ENCODE measurements around the gene SNX13.

Gene SNX13, protein sequence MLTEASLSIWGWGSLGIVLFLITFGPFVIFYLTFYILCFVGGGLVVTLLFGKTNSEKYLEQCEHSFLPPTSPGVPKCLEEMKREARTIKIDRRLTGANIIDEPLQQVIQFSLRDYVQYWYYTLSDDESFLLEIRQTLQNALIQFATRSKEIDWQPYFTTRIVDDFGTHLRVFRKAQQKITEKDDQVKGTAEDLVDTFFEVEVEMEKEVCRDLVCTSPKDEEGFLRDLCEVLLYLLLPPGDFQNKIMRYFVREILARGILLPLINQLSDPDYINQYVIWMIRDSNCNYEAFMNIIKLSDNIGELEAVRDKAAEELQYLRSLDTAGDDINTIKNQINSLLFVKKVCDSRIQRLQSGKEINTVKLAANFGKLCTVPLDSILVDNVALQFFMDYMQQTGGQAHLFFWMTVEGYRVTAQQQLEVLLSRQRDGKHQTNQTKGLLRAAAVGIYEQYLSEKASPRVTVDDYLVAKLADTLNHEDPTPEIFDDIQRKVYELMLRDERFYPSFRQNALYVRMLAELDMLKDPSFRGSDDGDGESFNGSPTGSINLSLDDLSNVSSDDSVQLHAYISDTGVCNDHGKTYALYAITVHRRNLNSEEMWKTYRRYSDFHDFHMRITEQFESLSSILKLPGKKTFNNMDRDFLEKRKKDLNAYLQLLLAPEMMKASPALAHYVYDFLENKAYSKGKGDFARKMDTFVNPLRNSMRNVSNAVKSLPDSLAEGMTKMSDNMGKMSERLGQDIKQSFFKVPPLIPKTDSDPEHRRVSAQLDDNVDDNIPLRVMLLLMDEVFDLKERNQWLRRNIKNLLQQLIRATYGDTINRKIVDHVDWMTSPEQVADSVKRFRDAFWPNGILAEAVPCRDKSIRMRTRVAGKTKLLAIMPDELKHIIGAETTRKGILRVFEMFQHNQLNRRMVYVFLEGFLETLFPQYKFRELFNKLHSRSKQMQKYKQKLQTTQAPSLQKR
- total RNA-seq = 51.1 to 110 (median 69.6) reads per million in 9 experiments

DNA sequence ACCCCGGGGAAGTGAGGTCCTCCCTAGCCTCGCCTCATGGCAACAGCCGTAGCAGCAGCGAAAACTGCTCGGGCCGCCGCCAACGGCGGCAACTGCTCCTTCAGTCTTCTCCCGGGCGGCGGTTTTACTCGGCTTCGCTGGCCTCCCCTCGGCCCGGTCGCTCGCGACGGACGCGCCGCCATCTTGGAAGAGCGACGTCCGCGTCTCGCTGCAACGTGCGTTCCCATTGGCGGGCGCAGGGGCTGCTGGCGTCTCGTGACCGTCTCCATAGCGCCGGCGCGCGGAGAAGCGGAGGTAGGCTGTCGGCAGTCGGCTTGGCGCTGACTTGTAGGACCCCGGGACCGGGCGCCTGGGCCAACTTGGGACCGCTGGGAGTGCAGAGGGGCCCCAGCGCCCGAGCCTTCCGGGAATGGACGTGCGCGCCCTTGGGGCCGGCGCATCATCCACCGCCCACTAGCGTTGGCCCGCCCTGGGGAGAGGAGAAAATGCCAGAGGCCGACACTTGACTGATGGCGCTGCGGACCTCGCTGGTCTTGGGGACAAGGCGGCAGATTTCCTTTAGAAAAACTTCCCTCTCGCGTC lies at the start of gene SNX13:
Gene SNX13 (minus strand): TSS at position 193 of the 582 bp plus-strand sequence. CDS start 199 bp downstream, outside the sequence.
- Mint-ChIP-seq H3K27me3 (no peaks in the 10 kb centered on the region), H3K27ac (peak within 1 kb of the TSS; percentile 99), H3K4me3 (peak within 1 kb of the TSS; percentile 98 to 99), H3K36me3 (ENCODE audit: insufficient read depth) (peaks cover 16% of the 10 kb centered on the region), H3K4me1 (ENCODE audit: low read depth in 2 of 2) (peaks cover 22 to 37% of the 10 kb centered on the region in 2 donors), H3K9me3 (no peaks in the 10 kb centered on the region)
- DNase-seq (peak; percentile 83 to 85 (median 83)), ATAC-seq (replicated peaks) (peak; percentile 92)

DNA sequence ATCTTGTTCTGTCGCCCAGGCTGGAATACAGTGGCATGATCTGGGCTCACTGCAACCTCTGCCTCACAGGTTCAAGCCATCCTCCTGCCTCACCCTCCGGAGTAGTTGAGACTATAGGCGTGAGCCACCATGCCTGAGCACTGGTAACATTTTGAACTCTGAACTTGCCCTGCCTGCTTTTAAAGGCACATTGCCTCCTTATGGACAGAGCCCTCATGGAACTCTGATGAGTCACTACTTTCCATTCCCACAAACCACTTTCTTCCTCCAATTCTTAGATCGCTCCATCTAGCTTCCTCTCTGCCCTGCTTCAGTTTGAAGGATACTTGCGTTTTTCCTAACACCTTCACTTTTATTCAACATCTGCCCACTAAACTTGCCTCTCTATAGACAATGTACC lies 49.3 kb upstream of the SNX13 start:
- Mint-ChIP-seq H3K27ac (no peak overlapping the region), H3K36me3 (ENCODE audit: insufficient read depth) (no peaks in the 10 kb centered on the region), H3K4me1 (ENCODE audit: low read depth in 2 of 2) (peaks cover 0 to 2% of the 10 kb centered on the region in 2 donors), H3K9me3 (no peaks in the 10 kb centered on the region), H3K4me3 (no peak overlapping the region), H3K27me3 (peaks cover 0 to 24% of the 10 kb centered on the region in 2 donors)
- ATAC-seq (replicated peaks) (no peak), DNase-seq (no peak)

DNA sequence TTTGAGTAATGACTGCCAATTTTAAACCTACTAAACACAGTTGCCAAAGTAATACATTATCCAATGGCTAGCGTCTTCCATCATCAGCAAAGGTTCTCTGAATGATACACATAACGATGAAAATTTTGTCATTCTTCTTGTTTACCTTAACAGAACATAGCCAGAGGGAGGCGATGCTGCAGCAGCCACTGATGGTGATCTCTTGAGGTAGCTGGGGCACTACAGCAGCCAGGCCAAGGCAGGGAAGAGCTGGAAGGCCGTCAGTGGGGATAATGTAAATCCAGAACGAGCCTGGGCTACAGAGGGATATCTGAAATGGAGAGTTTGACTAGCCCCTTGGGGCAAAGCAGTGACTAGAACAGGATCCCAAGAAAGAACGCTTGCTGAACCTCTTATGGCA lies 48.6 kb upstream of the SNX13 start:
- Mint-ChIP-seq H3K4me3 (no peak overlapping the region), H3K27ac (no peak overlapping the region), H3K4me1 (ENCODE audit: low read depth in 2 of 2) (no peaks in the 10 kb centered on the region), H3K9me3 (no peaks in the 10 kb centered on the region), H3K36me3 (ENCODE audit: insufficient read depth) (no peaks in the 10 kb centered on the region), H3K27me3 (peaks cover 0 to 24% of the 10 kb centered on the region in 2 donors)
- ATAC-seq (replicated peaks) (no peak), DNase-seq (no peak)

DNA sequence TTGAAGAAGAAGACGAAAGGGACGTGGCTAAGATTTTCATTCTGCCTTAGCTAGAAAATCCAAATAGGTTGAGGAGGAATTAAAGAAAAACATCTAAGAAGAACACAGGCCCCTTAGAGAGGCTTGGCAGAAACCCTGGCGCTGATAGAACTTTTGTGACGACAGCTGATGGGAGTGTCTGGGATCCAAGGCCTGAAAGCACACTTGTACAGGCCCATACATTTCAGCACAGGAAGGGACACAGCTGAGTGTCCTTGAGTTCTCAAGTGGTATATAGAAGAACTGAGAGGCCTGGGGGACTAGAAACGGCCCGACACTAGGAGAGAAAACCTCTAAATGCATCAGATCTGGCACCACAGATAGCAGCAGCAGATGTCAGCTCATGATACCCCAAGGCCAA lies 47.8 kb upstream of the SNX13 start:
- Mint-ChIP-seq H3K27me3 (peaks cover 0 to 24% of the 10 kb centered on the region in 2 donors), H3K4me1 (ENCODE audit: low read depth in 2 of 2) (peaks cover 0 to 2% of the 10 kb centered on the region in 2 donors)
- ATAC-seq (replicated peaks) = no peak

DNA sequence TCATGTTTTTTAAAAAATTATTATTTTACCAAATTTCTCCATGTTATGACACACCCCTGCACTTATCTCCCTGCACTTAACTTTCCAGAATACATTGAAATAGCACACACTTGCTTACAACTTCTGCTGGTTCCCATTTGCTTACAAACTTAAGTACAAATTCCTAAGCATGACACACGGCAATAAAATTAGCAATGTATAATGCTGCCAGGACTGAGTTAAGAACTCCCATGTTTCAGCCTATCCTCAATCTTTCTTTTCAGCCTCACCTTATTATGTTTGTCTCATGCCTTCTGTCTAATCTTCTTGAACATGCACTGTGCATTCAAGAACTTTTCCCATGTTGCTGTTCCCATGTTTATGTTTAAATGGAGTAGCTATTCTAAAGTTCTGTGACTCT lies 46.6 kb upstream of the SNX13 start:
- no peaks in the 10 kb centered on the region for H3K36me3 Mint-ChIP-seq (ENCODE audit: insufficient read depth)
- H3K4me3 Mint-ChIP-seq = no peak overlapping the region
- H3K9me3 Mint-ChIP-seq = no peaks in the 10 kb centered on the region
- DNase-seq (no peak), ATAC-seq (replicated peaks) (no peak)
- no peak overlapping the region for H3K27ac Mint-ChIP-seq
- H3K27me3 Mint-ChIP-seq = peaks cover 0 to 24% of the 10 kb centered on the region in 2 donors
- peaks cover 0 to 4% of the 10 kb centered on the region in 2 donors for H3K4me1 Mint-ChIP-seq (ENCODE audit: low read depth in 2 of 2)

More for the DNA sequence above, 47.8 kb upstream of the SNX13 start:
- H3K36me3 Mint-ChIP-seq (ENCODE audit: insufficient read depth) = no peaks in the 10 kb centered on the region
- DNase-seq = no peak
- H3K4me3 Mint-ChIP-seq = no peak overlapping the region
- H3K27ac Mint-ChIP-seq = no peak overlapping the region
- H3K9me3 Mint-ChIP-seq = no peaks in the 10 kb centered on the region

DNA sequence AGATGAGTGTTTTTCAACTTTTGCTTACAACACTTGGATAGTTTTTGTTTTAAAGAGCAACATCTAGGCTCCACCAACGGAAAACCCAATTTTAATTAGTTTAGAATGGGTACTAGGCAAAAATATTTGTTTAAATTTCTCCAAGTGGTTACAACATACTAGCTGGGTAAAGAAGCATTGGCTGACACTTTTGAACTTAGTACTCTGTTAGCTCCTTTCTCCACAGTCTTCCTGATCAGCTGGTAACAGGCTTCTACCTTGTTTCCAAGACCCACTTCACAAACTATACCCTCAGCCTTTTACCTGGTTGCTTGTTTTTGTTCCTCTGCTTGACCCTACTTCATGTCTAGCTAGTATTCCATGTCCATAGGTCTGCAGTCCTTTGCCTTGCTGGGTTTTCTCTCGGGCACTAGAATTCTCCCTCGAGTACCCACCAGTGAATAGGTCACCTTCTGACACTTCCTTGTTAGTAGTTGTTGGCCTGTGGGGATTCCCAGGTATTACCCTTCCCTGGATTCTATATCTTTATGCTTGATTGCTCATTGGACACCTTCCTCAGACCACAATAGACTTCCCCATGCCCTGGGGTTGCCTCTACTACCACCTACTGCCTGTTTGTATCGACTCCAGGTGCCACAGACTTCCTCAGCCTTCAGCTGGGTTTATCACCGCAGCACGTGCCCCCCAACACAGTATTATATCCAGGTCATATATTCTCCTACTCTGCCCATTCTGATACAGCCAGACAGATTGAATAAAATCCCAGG lies 45.4 kb upstream of the SNX13 start:
- DNase-seq (no peak), ATAC-seq (replicated peaks) (no peak)
- Mint-ChIP-seq H3K9me3 (no peaks in the 10 kb centered on the region), H3K27me3 (peaks cover 0 to 24% of the 10 kb centered on the region in 2 donors), H3K4me1 (ENCODE audit: low read depth in 2 of 2) (peaks cover 0 to 4% of the 10 kb centered on the region in 2 donors), H3K27ac (no peak overlapping the region), H3K36me3 (ENCODE audit: insufficient read depth) (no peaks in the 10 kb centered on the region), H3K4me3 (no peak overlapping the region)

DNA sequence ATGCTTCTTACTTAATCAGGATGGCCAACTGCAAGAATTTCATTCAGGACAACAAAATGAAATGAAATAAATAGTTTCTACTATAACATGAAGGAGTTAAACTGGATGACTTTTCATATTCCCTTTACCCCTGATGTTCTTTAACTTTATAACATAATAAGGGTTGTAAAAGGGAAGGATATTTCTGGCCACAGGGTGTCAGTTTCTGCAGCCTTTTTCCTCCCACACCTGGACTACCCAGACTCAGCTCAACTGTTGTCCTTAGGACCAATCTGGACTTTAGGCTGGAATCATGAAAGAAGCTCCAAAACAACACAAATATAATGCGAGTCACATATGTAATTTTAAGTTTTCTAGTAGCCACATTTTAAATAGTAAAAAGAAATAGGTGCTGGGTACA lies 44.0 kb upstream of the SNX13 start:
- DNase-seq = no peak
- Mint-ChIP-seq H3K4me3 (no peak overlapping the region), H3K9me3 (no peaks in the 10 kb centered on the region), H3K4me1 (ENCODE audit: low read depth in 2 of 2) (peaks cover 0 to 4% of the 10 kb centered on the region in 2 donors), H3K27me3 (peaks cover 0 to 24% of the 10 kb centered on the region in 2 donors), H3K27ac (no peak overlapping the region), H3K36me3 (ENCODE audit: insufficient read depth) (no peaks in the 10 kb centered on the region)
- no peak for ATAC-seq (replicated peaks)

DNA sequence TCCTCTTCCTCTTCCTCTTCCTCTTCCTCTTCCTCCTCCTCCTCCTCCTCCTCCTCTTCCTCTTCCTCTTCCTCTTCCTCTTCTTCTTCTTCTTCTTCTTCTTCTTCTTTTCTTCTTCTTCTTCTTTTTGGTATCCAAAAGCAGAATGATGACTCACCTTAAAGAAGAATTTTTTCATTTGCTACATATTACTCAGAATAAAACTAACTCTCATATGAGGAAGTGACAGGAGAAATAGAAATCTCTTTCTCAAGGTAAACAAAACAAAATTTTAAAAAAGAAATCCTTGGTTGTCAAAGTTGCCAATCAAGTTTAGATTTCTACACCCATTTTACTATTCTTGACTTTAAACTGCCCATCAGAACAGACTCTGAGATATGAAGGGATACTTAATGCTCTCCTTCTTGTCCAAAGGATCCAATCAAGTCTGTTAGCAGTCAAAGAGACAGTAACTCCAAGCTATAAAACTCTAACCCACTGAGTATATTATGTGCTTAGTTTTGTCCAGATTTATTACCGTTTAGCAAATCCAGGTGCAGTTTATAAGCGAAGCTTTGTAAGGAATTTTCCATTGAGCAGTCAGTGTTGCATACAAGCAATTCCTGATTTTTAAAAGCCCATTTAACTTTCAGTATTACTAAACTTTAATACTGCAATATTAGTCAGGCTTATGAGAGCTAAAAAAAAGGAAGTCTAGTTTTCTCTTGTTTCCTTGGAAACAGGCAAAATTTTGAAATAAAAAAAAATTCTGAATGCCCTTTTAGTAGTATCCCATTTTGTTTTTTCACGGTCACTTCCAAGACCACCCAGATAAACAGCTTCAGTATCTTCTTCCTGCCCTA lies 43.1 kb upstream of the SNX13 start:
- Mint-ChIP-seq H3K36me3 (ENCODE audit: insufficient read depth) (no peaks in the 10 kb centered on the region), H3K4me3 (no peak overlapping the region), H3K27me3 (peaks cover 0 to 17% of the 10 kb centered on the region in 2 donors), H3K27ac (peak overlapping the region in 1 of 2 donors; percentile 28), H3K4me1 (ENCODE audit: low read depth in 2 of 2) (peaks cover 0 to 4% of the 10 kb centered on the region in 2 donors), H3K9me3 (no peaks in the 10 kb centered on the region)
- no peak for ATAC-seq (replicated peaks)
- DNase-seq = no peak

DNA sequence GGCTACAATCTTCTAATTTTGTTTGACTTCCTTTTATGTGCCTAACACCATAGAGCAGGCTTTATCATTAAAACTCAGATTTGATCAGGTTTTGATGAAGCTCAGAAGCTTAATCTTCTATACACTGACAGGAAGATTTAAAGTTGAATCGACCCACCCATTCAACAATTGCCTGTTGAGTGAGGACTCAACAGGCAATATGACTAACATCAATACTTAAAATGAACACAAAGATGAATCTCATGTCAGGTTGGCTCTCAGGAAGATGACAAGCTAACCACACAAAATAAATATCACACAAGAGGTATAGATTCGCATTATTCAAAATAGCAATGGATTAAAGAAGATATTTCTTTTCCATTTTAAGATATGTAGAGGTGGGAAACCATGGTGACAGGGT lies 36.7 kb upstream of the SNX13 start:
- Mint-ChIP-seq H3K4me1 (ENCODE audit: low read depth in 2 of 2) (no peaks in the 10 kb centered on the region), H3K36me3 (ENCODE audit: insufficient read depth) (no peaks in the 10 kb centered on the region), H3K4me3 (no peak overlapping the region), H3K27me3 (peaks cover 0 to 21% of the 10 kb centered on the region in 2 donors), H3K27ac (no peak overlapping the region), H3K9me3 (no peaks in the 10 kb centered on the region)
- DNase-seq (no peak), ATAC-seq (replicated peaks) (no peak)

DNA sequence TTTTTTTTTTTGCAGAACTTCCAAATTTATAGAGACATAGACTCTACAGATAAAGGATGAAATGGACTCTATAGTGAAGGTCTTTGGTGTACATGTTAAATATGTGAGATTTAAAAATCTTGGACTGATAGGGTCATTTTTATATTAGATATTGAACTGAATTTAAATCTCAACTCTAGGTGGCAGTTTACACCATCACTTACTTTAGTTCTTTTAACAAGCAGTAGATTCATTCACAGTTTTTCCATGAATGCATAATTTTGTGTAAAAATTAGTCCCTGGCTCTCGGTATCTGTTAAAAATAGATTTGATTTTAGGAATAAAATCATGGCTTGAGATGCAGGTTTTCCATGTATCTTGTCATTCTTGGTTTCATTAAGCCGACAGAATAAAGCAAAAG lies 31.1 kb upstream of the SNX13 start:
- H3K27ac Mint-ChIP-seq = no peak overlapping the region
- ATAC-seq (replicated peaks) (no peak), DNase-seq (no peak)
- peaks cover 8 to 10% of the 10 kb centered on the region in 2 donors for H3K27me3 Mint-ChIP-seq
- no peaks in the 10 kb centered on the region for H3K9me3 Mint-ChIP-seq
- no peak overlapping the region for H3K4me3 Mint-ChIP-seq
- no peaks in the 10 kb centered on the region for H3K36me3 Mint-ChIP-seq (ENCODE audit: insufficient read depth)
- H3K4me1 Mint-ChIP-seq (ENCODE audit: low read depth in 2 of 2) = no peaks in the 10 kb centered on the region

DNA sequence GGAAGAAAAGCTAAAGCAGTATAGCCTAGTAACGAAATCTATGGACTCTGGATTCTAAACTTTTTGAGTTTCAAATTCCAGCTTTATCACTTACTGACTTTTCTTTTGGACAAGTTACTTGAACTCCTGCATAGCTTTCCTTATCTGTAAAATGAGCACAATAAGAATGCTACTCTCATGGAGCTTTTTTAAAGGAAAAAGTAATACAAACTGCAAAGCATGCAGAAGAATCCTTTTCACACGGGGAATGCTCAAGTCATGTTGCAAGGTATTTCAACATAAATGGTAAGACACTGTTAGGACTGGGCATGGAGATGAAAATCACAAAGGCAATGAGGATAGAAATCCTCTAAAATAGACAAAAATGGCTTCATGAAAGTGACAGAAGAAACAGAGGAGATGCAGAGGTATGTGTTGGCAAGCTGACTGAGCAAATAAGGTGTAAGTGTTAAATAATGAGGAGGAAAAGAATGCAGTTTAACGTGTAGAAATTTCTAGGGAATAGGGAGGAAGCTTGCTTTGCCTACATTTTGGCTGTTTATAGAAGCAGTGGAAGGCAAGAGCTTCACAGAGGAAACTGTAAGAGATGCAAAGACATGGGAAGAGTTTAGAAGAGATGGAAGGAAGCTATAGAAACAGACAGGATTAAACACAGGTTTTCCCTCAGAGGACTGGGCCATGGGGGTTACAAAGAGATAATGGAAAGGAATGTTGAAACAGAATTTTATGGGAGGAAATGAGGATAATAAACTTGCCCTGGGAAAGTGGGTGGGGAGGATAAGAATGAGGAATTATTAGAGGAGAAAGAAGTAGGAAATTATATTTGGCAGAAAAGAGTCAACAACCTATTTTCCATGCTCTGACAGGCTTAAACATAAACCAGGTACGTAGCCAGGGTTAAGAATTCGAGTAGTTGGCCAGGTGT lies 28.8 kb upstream of the SNX13 start:
- Mint-ChIP-seq H3K4me1 (ENCODE audit: low read depth in 2 of 2) (no peaks in the 10 kb centered on the region), H3K36me3 (ENCODE audit: insufficient read depth) (no peaks in the 10 kb centered on the region), H3K27me3 (peaks cover under 1 to 12% of the 10 kb centered on the region in 2 donors), H3K9me3 (no peaks in the 10 kb centered on the region), H3K4me3 (no peak overlapping the region), H3K27ac (no peak overlapping the region)
- no peak for ATAC-seq (replicated peaks)
- DNase-seq = no peak

Measured in effector memory CD8-positive, alpha-beta T cell (primary cell).